Measurements from ENCODE around the gene SCUBE3. TPM values are rescaled to one million over a fixed set of nuclear protein-coding genes. Genes with fewer than 3 reads are reported as not detected.

SCUBE3 gene
- total and polyA plus RNA-seq, 9 of the 15 experiments (the other 6 are each of a cell fraction or from before 2014, with no cell fraction given) = 0.01 to 0.11 TPM; not detected in 7

DNA sequence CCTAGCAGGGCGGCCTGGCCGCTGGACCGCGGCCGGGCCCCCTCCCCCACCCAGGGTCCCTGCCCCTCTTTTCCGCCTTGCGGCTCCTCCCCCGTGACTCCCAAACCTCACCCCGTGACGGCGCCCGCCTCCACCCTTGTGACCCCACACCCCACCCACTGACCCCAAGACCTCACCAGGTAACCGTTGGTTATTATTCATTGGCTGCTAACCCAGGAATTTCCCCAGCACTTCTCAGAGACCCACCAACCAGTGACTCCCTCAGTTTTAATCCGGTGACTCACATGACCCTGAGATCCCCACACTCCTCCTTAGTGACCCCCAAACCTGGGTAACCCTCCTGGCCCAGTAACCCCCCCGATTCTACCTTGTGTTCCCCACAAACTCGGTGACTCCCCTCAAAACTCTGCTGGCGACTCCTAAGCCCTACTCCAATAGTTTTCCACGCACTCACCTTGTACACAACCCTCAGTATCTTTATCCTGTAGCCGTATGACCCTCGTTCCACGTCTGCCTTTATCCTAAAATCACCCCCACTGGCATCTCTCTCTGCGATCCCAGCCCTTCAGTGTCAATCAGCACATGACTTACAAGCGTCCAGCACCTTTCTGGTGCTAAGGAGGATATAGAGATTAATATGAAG, 46.3 kb downstream of the SCUBE3 start:
- H3K9me3 ChIP-seq (replicated peaks; ENCODE audit: control insufficient read depth, insufficient read depth, low read depth, low read length) = no peaks in the 10 kb centered on the region
- intact Hi-C loops (cut with micrococcal nuclease) = no loop called here
- peaks cover 18 to 52% of the 10 kb centered on the region in 2 experiments for H3K4me1 ChIP-seq (replicated peaks in 1 of 2; ENCODE audit: control insufficient read depth in 2 of 2, insufficient read depth in 2 of 2, low read length in 2 of 2)
- peak overlapping the region; percentile 83 to 96 for H3K9ac ChIP-seq (ENCODE audit: insufficient read depth in 1 of 2, low read depth in 2 of 2, low read length in 2 of 2)
- no TSS peak for BruUV-seq (replicated peaks)
- H4K20me1 ChIP-seq (replicated peaks; ENCODE audit: control insufficient read depth, insufficient read depth, low read length) = no peaks in the 10 kb centered on the region
- H3K4me3 ChIP-seq = peak overlapping the region; percentile 79
- ChIA-PET CTCF (ENCODE audit: low intra/inter-chr PET ratio) (no interaction called here), POLR2A (interaction anchor here (0.6 to 2.6 kb wide), 15 partner anchors 9 to 1962 kb away, joined by 3 to 34 read pairs (median 4); partner anchors contain the start of gene TEAD3)
- H3K79me2 ChIP-seq (ENCODE audit: control insufficient read depth, insufficient read depth, low read length) = peaks cover 34% of the 10 kb centered on the region
- peak overlapping the region; percentile 97 for H2AFZ ChIP-seq (ENCODE audit: low read depth, low read length)
- no peaks in the 10 kb centered on the region for H3K36me3 ChIP-seq (ENCODE audit: control insufficient read depth, insufficient read depth, low read length)
- no peaks in the 10 kb centered on the region for H3K27me3 ChIP-seq (ENCODE audit: control insufficient read depth in 2 of 2, insufficient read depth in 2 of 2, low read length in 2 of 2)
- DNase-seq (ENCODE audit: extremely low read depth in 1 of 4, low spot score in 3 of 4) (peak; percentile 93 to 98 (median 95)), ATAC-seq (peak; percentile 78), FAIRE-seq (peak; percentile 69)
- in situ Hi-C loops (cut with MboI) = no loop called here
- no peaks in the 10 kb centered on the region for H3K9me1 ChIP-seq (ENCODE audit: control insufficient read depth, insufficient read depth, low read length)
- WGBS (ENCODE audit: insufficient coverage, low coverage, missing lambda C conversion rate) = 2% methylated on average over 13 of the region's 23 CpGs
- peak overlapping the region; percentile 95 for H3K27ac ChIP-seq (ENCODE audit: extremely low read depth, low read depth, low read length)
- H3K4me2 ChIP-seq (ENCODE audit: insufficient read depth, low read length) = peak overlapping the region; percentile 94
- TF ChIP-seq ARNT (IDR thresholded peaks at IDR 0.05) (no peak), ZZZ3 (IDR thresholded peaks at IDR 0.05) (no peak), GATAD2B (IDR thresholded peaks at IDR 0.05; ENCODE audit: borderline replicate concordance) (no peak), ZNF436 (CRISPR knock-in tag; IDR thresholded peaks at IDR 0.05) (no peak), MED1 (CRISPR knock-in tag; IDR thresholded peaks at IDR 0.05; ENCODE audit: borderline replicate concordance) (no peak), ZNF644 (tag; IDR thresholded peaks at IDR 0.05; ENCODE audit: low read depth) (no peak), SIRT6 (IDR thresholded peaks at IDR 0.05; ENCODE audit: low read depth, low read length) (no peak), LCOR (CRISPR knock-in tag; IDR thresholded peaks at IDR 0.05) (no peak), L3MBTL2 (IDR thresholded peaks at IDR 0.05) (0 out of 2 replicates have a peak, but pooled peaks have one; percentile 12), TRIM28 (IDR thresholded peaks at IDR 0.05) (no peak), KLF13 (tag; IDR thresholded peaks at IDR 0.05; ENCODE audit: borderline replicate concordance, low read depth) (no peak), FOXK1 (CRISPR knock-in tag; IDR thresholded peaks at IDR 0.05; ENCODE audit: borderline replicate concordance) (peak; percentile 81; the same call in 1 of the 2 replicates), ZNF140 (CRISPR knock-in tag; IDR thresholded peaks at IDR 0.05) (no peak), MITF (IDR thresholded peaks at IDR 0.05) (no peak)
- TF ChIP-seq, protein P1, sequence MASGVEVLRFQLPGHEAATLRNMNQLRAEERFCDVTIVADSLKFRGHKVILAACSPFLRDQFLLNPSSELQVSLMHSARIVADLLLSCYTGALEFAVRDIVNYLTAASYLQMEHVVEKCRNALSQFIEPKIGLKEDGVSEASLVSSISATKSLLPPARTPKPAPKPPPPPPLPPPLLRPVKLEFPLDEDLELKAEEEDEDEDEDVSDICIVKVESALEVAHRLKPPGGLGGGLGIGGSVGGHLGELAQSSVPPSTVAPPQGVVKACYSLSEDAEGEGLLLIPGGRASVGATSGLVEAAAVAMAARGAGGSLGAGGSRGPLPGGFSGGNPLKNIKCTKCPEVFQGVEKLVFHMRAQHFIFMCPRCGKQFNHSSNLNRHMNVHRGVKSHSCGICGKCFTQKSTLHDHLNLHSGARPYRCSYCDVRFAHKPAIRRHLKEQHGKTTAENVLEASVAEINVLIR (CRISPR knock-in tag; IDR thresholded peaks at IDR 0.05) = 0 out of 2 replicates have a peak, but pooled peaks have one; percentile 10
- TF ChIP-seq, protein P2, sequence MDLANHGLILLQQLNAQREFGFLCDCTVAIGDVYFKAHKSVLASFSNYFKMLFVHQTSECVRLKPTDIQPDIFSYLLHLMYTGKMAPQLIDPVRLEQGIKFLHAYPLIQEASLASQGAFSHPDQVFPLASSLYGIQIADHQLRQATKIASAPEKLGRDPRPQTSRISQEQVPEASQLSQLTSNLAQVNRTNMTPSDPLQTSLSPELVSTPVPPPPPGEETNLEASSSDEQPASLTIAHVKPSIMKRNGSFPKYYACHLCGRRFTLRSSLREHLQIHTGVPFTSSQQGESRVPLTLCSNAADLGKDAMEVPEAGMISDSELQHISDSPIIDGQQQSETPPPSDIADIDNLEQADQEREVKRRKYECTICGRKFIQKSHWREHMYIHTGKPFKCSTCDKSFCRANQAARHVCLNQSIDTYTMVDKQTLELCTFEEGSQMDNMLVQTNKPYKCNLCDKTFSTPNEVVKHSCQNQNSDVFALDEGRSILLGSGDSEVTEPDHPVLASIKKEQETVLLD (IDR thresholded peaks at IDR 0.05) = peak; percentile 78
